Parietal lobe (tissue), 1 donor: ENCODE data around the gene ZPR1. TPM values are rescaled to one million over a fixed set of nuclear protein-coding genes. Genes with fewer than 3 reads are reported as not detected.

Source experiments
- total RNA-seq: library from RNA; depleted of rRNA; stranded (reverse); fragments of >200 nt; gene quantifications from one replicate; pipeline ENCODE4 v1.2.3, GENCODE V29; 2014

ZPR1 gene
- total RNA-seq, result 45.1 TPM

GRCh38 chr11:116787786-116788486, at the start of gene ZPR1:
ZPR1 (minus strand) TSS chr11:116788023; CDS start chr11:116787990, 33 bp downstream.

GRCh38 chr11:116829525-116830183, 41.8 kb upstream of the ZPR1 start, which contains the start of gene APOC3:
APOC3 (plus strand) TSS chr11:116829907; CDS start chr11:116830583, 676 bp downstream.

GRCh38 chr11:116823031-116823843, 35.4 kb upstream of the ZPR1 start, which contains the start of gene APOA4:
APOA4 (minus strand) TSS chr11:116823304; CDS start chr11:116823191, 113 bp downstream.

GRCh38 chr11:116791813-116792143, 4.0 kb upstream of the ZPR1 start, which contains the start of gene APOA5:
APOA5 (minus strand) TSS chr11:116791879; CDS start chr11:116791860, 19 bp downstream.

GRCh38 chr11:116772443-116773202, 15.2 kb downstream of the ZPR1 start, which contains the start of gene BUD13:
BUD13 (minus strand) TSS chr11:116772987; CDS start chr11:116772964, 23 bp downstream.

Other genes with a start within 250 kb of the ZPR1 start
- gene BUD13, start 15.0 kb downstream of the ZPR1 start, total RNA-seq, result 12.8 TPM
- not detected for gene APOA5, start 3.9 kb upstream of the ZPR1 start, total RNA-seq
- not detected for gene APOA4, start 35.3 kb upstream of the ZPR1 start, total RNA-seq
- not detected for gene APOC3, start 41.9 kb upstream of the ZPR1 start, total RNA-seq
- gene APOA1, start 49.6 kb upstream of the ZPR1 start, total RNA-seq, result 0.63 TPM